SH-SY5Y (cell line): Measurements from ENCODE around the gene INPP1.

Experiments
- GATA2 ChIP-seq: IDR thresholded peaks from 2 replicates; pipeline ENCODE4 v1.6.1; 2011; ENCODE audit warnings: mild to moderate bottlenecking, low read depth, low read length
- GATA3 ChIP-seq: IDR thresholded peaks from 2 replicates; pipeline ENCODE4 v1.6.1; 2011; ENCODE audit warnings: low read depth, mild to moderate bottlenecking, low read length, moderate library complexity

- TF ChIP-seq GATA2 (no peak), GATA3 (no peak)
Measured at GRCh38 chr2:190360561-190360960, 17.2 kb downstream of the INPP1 start.
